ENCODE measurements around the gene SDR42E2.
"Not testable (repeated sequence)": the region's sequence is repeated elsewhere in the genome, so short reads cannot be mapped to it uniquely, and the experiment has no call there.

SDR42E2 gene

DNA sequence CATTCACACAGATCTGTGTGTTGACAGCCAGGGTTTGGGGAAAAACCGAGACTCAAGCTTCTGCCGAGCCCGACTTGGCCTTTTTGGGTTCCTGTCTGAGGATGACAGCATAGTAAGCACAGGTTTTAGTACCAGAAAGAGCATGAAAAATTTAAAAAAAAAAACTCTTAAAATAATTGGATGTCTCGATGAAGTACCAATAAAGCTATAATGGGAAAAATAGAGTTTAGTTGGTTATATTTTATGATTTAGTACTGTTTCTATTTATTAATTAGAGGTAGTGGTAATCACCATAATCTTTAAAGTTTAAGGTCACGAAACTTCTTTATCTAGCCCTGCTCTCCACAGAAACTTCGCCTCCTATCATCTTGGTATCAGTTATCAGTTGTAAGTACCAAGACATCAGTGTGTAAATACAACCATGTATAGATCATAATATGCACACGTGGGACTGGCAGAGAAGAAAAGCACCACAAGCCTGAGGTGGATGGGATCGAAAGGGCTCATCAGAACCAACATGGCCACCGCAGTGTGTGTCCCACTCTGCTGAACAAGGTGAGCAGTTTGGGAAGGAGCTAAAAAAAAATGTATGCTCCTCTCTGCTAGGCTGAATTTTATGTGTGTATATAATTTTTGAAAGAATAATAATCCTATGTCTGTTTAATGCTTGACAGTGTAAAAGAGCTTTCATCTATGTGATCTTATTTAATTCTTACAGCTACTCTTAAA, 29.4 kb downstream of the SDR42E2 start:
- no peak for DNase-seq (ENCODE audit: low read depth in 2 of 2)

DNA sequence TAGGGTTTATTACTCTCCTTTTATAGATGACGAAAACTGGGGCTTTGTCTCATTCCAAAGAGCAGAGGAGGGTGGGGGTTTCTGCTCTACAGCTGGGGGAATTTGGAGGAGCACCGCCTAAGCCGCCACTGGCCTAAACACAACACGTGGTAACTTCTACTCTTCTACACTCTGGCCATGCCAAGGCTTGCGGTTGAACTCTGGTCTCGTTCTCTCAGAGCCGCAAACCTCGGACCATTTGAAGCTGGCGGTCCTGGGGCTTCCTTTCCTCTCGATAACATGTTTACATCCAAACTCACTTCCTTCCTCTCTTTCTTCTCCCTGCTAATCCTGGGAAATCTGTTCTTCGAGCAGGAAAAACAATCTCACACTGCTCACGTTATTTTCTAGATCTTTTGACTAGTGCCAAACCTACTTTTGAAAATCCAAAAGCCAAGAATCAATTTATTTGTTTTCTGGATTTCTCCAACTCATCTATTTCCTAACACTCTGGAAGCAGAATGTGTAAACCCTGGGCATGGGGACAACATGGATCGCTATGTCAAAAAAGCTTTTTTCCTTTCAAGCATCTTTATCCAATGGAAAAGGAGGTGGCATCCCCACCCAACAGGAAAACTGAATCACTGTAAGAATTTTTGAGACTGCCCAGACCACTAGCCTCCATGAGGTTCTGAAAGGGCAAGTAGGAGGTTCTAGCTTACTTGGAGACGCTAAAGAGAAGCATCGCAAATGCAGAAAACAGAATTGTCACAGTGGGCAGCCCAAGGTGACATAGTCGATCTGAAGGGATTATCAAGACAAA, 30.2 kb downstream of the SDR42E2 start:
- DNase-seq (ENCODE audit: low read depth in 2 of 2): peak; percentile 57 to 59

- DNase-seq (ENCODE audit: low read depth in 2 of 2): no peak
Observed at GRCh38 chr16:22193063-22193411, 30.7 kb downstream of the SDR42E2 start.

DNA sequence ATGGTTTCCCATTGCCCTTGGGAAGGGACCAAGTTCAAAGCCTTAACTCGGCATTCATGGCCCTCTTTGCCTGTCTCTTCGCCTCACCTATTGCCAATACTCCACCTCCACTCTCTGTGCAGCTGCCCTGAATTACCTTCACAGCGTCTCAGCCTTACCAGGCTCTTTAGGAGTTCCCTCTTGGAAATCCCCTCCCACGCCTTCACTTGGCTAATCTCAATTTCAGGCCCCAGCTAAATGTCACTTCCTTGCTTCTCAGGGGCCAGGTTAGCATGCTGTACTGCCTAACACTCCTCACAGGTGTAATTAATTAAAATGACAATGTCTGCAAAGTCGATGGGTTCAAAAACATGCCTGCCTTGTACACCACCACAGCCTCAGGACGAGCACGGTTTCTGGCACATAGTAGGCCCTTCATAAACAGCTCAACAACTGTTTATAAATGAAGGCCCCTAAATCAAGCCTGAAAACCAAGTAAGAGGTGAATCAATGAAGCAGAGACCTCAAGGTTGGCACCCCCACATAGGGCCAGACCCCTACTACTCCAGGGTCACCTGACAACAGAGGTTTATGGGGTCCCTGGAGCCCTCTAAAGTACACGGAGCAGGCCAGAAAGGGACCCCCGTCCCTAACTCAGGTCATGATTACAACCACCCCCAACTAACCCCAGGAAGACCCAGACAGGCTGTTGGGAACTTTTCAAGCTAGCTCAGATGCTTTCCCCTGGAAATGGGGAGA, 32.6 kb downstream of the SDR42E2 start:
- DNase-seq (ENCODE audit: low read depth in 2 of 2): no peak

DNA sequence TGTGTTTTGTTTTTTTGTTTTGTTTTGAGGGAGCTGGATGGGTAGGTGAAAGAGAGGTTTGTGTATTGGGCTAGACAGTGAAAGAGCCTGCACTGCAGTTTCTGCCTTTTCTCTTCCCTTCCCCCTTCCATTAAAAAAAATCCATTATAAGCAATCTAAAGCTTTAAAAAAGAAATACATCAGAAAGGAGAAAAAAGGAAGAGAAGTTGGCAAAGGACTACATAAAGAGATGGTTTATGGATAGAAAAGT, 33.1 kb downstream of the SDR42E2 start:
- no peak for DNase-seq (ENCODE audit: low read depth in 2 of 2)

DNA sequence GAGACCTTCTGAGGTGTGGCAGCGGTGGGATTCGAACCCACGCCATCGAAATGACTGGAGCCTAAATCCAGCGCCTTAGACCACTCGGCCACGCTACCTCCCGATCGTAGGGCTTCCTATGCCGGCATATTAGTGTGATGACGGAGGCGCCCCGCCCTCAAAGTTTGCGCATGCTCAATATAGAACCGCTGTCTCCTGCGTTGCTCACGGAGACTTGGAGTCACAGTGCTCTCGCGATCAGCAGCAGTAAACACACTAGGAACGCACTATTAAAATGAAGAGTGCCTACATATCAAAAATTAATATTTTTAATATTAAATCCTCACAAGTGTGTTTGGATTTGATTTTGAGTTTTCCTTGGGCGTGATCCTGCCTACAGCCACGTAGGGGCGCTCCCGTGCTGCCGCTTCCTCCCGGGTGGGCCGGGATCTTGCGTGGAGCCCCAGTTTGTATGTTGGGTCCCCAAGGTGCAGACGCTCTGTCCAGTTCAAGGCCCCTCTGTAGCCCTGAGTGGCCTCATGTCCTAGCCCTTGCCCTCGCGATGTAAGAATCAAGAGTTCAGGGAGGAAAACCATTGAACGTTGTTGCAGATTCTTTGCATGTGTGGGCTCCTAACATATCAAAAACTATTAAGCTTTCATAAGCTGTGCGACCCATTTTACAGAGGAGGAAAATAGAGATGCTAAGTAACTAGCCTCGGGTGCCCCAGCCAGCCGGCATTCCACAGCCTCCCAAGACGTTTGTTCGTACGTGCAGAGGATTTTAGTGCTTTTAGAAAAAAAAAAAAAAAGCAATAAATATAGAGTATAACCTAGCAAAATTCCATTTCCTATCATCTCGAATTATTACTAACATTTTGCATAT, 33.6 kb downstream of the SDR42E2 start:
- peak; percentile 74 to 87 for DNase-seq (ENCODE audit: low read depth in 2 of 2)

DNA sequence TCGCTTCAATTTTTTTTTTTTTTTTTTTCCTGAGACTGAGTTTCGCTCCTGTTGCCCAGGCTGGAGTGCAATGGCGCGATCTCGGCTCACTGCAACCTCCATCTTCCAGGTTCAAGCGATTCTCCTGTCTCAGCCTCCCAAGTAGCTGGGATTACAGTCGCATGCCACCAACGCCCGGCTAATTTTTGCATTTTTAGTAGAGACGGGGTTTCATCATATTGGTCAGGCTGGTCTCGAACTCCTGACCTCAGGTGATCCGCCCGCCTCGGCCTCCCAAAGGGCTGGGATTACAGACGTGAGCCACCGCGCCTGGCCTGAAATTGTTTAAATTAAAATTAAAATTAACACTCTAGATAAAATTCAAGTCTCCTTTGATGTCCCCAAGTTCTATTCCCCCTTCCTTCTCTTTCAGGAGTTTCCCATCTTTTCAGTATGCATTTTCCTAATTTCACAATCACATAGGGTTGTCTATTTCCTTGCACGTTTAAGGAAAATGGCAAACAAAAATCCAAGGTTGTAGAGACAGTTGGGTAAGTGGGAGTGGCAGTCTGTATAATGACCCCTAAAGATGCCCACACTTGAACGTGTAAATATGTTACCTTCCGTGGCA, 34.4 kb downstream of the SDR42E2 start:
- not testable (repeated sequence) for DNase-seq (ENCODE audit: low read depth in 2 of 2)

- DNase-seq (ENCODE audit: low read depth in 2 of 2): no peak
Observed at GRCh38 chr16:22198547-22199293, 36.4 kb downstream of the SDR42E2 start.

- DNase-seq (ENCODE audit: low read depth in 2 of 2): no peak
Observed at GRCh38 chr16:22202261-22202637, 39.9 kb downstream of the SDR42E2 start.

DNA sequence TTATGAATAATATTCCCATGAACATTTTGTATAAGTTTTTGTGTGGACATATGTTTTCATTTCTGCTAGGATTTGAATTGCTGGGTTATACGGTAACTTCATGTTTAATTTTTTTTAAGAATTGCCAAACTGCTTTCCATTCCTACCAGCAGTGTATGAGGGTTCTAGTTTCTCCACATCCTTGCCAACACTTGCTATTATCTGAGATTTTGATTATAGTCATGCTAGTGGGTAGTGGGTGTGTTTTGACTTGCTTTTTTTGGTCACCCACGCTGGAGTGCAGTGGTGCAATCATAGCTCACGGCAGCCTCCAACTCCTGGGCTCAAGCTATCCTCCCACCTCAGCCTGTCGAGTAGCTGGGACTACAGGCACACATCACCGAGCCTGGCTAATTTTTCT, 40.8 kb downstream of the SDR42E2 start:
- no peak for DNase-seq (ENCODE audit: low read depth in 2 of 2)

GRCh38 chr16:22204091-22204655, 41.9 kb downstream of the SDR42E2 start:
- no peak for DNase-seq (ENCODE audit: low read depth in 2 of 2)

DNA sequence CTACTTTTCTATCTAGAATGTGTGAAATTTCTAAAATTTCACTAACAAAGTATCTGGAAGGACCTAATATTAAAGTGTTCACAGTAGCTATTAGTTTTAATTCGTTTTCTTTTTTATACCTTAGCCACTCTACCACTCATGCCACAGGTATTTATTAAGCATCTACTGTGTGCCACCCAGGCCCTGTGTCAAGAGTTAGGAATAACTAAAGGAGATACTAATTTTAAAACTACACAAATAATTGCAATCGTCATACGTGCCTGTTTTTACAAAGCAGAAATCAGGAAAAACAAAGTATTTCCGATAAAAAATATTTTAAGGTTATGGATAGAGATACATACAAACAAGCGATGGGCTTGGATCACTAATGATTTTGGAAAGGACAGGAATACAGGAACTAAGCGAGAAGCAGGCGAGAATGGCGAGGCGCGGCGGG, 43.3 kb downstream of the SDR42E2 start:
- DNase-seq (ENCODE audit: low read depth in 2 of 2): no peak

DNA sequence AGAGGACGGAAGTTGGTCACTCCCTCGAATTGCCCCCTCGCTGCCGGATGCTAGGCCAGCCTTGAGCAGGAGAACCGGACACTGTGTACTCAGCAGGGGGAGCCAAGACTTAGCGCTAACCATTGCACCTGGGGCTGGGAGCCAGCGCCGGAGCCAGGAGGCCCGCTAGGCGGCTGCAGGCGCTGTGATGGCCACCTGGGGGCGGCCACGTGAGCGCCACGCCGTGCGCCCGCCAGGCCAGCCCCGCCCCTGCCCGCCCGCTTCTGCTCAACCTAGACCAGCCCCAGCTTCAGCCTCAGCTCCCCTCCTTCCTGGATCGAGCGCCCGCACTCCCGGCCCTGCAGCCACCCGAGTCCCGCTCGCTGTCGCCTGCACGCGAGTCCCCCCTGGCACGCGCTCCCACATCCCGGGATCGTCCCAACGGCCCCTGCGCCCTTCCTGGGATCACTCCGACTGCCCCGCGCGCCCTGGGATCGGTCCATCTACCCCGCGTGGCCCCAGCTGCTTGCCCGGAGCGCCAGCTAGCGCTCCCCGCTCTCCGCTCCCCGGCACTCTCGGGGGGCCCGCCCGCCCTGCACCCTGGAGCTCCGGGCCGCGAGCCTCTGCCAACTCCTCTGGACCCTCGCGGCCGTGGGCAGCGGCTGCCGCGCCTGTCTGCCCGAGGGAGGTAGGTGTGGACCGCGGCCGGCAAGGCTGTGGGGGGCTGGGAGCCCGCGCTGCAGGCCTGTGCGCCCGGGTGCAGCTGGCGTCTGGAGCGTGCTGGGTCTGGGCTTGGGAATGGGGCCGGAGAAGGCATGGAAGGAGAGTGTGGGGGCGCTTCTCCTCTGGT, 43.9 kb downstream of the SDR42E2 start, which contains the start of gene EEF2K:
EEF2K (plus strand) TSS at position 266 of the 829 bp plus-strand sequence. CDS start 19,452 bp downstream, outside the sequence.
- peak; percentile 64 to 69 for DNase-seq (ENCODE audit: low read depth in 2 of 2)

DNA sequence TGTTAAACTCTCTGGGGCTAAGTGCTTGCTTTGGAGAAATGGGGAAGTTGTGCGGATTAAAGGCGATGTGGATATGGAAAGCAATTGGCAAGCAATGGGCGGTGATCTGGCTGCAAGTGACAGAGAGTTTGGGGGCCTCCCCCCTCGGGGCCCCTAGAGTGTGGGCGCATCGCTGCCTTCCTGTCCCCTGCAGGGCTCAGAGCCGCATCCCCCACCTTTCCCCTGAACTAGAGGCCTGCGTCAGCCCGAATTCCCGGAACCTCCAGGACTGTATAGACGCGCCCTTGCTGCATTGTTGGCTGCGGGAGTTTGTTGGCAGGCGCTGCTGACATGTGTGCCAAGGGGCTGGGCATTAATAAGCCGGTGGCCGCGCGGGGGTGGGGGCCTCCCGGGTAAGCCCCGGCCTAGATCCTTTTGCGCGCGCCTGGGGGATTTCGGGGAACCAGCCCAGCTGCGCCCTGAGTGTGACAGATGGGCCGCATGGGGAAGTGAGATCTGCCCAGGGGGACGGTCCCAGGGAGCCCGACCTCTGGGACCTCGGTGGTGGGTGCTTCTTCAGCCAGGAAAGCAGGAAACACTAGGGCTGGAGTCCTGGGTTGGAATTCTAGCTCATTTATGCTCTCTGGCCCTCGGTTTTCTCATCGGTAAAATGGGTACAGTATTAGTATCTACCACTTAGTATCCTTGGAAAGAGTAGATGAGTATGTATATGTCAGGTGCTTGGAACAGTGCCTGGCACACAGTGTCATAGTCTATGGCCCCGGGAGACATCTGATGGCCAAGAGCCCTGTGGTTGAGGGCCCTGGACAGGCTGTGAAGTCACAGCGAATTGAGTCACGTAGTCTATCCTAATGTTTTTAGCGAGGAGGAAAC, 44.8 kb downstream of the SDR42E2 start:
- peak; percentile 39 to 57 for DNase-seq (ENCODE audit: low read depth in 2 of 2)

GRCh38 chr16:22207715-22208360, 45.5 kb downstream of the SDR42E2 start:
- DNase-seq (ENCODE audit: low read depth in 2 of 2): no peak

DNA sequence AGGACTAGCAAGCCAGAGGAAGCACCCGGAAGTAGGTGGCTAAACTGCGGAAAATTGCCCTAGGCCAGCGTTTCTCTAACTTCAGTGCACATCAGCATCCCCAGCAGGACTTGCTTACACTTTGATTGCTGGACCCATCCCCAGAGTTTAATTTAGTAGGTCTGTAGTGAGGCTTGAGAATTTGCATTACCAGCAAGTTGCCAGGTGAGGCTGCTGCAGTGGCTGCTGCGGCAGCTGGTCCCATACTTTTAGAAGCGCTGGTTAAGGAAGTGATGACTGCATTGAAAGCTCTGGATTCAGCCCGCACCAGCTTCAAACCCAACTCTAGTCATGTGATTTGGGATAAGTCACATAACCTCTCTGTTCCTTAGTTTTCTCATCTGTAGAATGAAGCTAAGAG, 48.0 kb downstream of the SDR42E2 start:
- no peak for DNase-seq (ENCODE audit: low read depth in 2 of 2)

DNA sequence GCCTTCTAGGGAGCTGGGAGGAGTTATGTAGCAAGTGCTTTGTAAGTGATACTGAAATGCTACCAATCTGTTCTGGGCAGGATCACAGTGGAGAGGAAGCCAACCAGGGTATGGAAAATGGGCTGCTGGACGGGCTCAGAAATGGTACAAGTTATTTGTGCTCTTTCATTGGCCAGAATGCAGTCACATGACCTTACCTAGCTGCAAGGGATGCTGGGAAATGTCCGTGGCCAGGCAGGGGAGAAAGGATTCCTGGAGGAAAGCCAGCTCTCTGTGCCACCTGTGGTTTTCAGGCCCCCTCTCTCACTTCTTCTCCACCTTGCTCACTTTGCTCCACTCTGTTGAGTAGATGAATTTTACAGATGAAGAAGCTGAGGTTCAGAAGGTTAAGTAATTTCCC, 48.5 kb downstream of the SDR42E2 start:
- DNase-seq (ENCODE audit: low read depth in 2 of 2): no peak

DNA sequence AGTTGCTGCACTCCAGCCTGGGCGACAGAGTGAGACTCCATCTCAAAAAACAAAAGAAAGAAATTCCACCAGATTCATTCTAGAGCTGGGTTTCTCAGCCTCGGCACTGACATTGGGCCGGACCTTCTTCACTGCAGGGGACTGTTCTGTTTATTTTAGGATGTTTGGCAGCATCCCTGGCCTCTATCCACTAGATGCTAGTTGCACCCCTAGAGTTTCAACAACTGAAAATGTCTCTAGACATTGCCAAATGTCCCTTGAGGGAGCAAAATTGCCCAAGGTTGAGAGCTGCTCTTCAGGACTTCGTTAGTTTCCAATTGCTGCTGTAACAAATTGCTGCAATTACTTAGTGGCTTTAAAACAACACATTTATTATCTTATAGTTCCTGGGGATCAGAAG, 50.9 kb downstream of the SDR42E2 start:
- DNase-seq (ENCODE audit: low read depth in 2 of 2): no peak

All from activated CD8-positive, alpha-beta memory T cell treated with anti-CD3 and anti-CD28 coated beads for 4 hours (primary cell).